ENCODE data around the gene PRPF31.

PRPF31 gene

DNA sequence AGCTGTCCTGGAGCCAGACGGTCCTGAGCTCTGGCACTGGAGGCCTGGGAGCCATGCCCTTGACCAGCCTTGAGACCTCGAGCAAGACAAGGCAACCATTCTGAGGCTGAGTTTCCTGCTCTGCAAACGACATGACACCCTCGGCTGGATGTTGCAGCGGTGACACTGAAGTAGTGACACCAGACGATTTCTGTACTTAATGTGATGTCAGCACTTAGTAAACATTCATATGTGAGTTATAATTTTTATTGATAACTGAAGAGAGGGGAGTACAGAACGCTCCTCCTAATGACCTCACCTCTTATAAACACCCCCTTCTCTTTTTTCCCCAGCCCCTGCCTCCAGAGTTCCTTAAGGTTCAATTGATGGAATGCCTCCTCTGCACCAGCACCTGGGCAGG lies 7.1 kb upstream of the PRPF31 start:
- DNase-seq (ENCODE audit: low read depth) = no peak

- DNase-seq (ENCODE audit: low read depth) = no peak
Observed at GRCh38 chr19:54109651-54110050, 5.9 kb upstream of the PRPF31 start.

- DNase-seq (ENCODE audit: low read depth) = no peak
Observed at GRCh38 chr19:54114340-54115108, 1.0 kb upstream of the PRPF31 start.

DNA sequence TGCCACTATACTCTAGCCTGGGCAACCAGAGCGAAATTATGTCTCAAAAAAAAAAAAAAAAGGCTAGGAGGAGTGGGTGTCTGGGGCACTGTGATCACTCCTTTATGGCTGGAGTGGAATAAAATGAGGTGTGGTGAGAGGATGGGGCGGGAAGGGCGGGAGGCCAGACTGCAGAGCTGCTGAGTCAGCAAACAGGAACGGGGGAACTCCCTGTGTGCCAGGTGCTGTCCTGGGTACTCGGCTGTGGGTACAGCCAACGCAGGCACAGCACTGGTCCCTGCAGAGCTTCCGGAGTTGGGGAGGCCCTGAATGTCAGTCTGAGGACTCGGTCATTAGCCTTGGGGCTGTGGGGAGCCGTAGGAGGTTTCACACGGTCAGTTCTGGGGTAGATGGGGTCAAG lies 5.7 kb downstream of the PRPF31 start:
- no peak for DNase-seq (ENCODE audit: low read depth)

DNA sequence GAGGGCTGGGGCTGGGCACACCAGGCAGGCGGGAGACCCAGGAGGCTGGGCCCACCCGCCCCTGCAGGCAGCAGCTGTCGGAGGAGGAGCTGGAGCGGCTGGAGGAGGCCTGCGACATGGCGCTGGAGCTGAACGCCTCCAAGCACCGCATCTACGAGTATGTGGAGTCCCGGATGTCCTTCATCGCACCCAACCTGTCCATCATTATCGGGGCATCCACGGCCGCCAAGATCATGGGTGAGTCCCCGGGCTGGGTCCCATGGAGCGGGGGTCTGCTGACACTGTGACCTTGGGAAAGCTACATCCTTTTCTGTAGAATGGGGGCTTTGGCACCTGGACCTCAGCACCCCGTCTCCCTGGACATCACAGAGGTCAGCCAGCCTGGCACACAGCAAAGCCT lies 8.1 kb downstream of the PRPF31 start:
- no peak for DNase-seq (ENCODE audit: low read depth)

GRCh38 chr19:54124393-54124792 lies 8.8 kb downstream of the PRPF31 start:
- no peak for DNase-seq (ENCODE audit: low read depth)

GRCh38 chr19:54125713-54126112 lies 10.2 kb downstream of the PRPF31 start:
- no peak for DNase-seq (ENCODE audit: low read depth)

- DNase-seq (ENCODE audit: low read depth) = no peak
Observed at GRCh38 chr19:54127688-54128440, 12.3 kb downstream of the PRPF31 start.

DNA sequence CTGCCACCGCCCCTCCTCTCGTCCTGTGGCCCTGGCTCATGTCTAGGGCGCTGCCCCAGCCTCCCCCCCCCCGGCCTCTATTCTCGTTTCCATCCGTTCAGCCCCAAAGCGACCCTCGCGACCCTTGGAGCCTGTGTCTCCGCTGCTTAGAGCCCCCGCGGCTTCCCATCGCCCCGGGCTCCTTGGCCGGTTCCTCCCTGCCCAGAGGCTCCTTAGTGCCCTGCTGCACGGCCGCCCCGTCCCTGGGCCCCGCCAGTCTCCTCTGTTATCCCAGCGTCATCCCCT lies 12.8 kb downstream of the PRPF31 start:
- no peak for DNase-seq (ENCODE audit: low read depth)

GRCh38 chr19:54128796-54129616 lies 13.5 kb downstream of the PRPF31 start:
- no peak for DNase-seq (ENCODE audit: low read depth)

DNA sequence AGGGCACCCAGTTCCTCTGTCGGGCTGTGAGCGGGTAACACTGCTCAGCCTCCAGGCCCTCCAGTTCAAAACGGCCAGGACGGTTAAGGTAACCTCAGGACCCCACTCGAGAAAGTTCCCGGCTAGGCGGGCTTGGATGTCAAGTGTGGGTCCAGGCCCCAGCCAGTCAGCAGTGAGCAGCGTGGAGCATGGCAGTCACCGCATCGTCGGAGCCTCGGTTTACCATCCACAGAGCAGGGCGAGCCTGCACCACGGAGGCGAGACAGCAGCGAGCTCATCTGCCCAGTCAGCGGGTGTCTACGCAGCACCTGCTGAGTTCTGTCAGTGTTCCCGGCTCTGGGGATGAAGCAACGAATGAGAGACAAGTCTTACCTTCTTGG lies 14.1 kb downstream of the PRPF31 start:
- no peak for DNase-seq (ENCODE audit: low read depth)

DNA sequence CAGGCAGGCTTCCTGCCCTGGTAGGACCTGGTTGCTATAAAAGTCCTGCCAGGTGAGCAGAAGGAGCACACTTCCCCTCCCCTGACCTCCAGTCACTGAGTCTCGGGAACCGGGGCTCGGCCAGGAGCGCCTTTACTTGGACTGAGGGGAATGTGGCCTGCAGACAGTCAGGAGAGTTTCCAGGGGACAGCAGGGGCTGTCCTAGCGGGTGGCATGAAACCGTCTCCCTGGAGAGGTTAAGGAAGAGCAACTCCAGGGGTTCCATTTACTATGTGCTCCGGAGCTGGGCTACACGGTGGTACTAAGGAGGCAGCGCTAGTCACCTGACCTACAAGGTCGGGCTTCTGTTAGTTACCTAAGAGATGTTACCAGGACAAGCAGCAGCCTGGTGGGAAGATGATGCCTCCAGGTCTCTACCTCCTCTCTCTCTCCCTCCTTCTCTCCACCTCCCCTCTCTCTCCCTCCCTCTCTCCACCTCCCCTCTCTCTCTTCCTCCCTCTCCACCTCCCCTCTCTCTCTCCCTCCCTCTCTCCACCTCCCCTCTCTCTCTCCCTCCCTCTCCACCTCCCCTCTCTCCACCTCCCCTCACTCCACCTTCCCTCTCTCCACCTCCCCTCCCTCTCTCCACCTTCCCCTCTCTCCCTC lies 17.9 kb downstream of the PRPF31 start:
- DNase-seq (ENCODE audit: low read depth) = no peak

GRCh38 chr19:54133957-54134590 lies 18.5 kb downstream of the PRPF31 start:
- DNase-seq (ENCODE audit: low read depth) = no peak

DNA sequence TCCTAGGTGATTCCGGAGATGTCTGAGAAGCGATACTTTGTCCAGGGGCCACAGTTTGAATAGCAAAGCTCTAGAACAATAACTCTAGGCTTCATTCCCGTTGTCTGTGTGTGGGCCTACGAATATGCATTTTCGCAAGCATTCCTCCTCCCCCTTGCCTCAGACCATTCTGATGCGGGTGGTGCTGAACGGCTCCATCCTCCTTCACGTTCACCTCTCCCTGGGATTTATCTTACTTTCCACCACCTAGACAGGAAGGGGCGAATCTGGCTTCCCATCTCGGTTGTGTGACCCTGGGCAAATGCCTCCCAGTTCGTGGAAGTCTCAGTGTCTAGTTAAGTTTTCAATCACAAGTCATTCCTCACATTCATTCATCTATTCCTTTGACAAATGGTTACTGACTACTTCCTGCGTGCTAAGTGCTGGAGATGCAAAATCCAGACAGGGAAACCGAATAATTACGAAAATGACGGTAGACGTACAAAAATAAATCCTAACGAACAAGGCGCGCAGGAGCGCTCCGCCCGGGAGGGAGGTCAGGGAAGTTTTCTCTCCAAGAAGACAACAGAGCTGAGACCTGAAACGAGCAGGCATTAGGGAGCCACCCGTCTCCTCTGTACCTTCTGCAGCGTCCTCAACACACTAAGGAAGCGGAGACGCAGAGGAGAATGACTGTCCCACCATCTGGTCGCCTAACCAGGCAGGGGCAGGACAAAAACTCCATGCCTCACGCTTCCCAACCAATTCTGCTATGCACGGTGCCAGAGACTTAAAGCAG lies 20.7 kb downstream of the PRPF31 start:
- DNase-seq (ENCODE audit: low read depth) = no peak

DNA sequence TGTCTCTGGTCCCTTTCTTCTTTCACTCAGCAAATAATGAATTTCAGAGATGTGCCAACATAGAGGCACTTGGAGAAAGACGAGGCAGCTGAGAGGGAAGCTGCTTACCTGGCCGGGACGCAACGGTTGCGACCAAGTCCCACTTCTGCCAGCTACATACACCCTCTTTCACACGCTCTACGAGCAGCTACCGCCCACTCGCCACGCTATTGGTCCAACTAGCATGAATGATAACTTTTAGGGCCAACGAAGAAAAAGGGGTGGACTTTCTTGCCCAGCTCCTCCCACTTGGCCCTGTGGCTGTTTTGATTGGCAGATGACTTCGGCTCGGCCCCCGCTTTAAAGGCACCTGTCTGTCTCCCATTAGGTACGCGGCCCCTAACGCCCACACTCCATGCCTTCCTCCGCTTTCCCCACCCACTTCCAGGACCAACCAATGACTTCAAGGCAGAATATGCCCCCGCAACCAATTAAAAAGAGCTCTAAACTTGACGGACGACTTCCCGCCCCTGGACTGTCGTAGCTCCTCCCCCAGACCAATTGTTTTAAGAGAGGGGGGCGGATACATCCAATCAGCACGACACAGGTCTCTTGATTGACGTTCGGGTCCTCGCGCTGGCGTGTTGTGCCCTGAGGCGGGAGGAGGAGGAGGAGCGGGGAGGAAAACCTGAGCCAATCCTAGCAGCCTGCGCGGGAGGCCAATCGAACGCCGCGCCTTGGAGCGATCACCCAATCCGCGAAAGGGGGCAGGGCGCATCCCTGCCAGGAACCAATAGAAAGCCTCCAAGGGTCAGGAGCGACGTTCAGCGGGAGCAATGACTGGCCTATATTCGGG lies 21.5 kb downstream of the PRPF31 start:
- DNase-seq (ENCODE audit: low read depth) = peak; percentile 98

DNA sequence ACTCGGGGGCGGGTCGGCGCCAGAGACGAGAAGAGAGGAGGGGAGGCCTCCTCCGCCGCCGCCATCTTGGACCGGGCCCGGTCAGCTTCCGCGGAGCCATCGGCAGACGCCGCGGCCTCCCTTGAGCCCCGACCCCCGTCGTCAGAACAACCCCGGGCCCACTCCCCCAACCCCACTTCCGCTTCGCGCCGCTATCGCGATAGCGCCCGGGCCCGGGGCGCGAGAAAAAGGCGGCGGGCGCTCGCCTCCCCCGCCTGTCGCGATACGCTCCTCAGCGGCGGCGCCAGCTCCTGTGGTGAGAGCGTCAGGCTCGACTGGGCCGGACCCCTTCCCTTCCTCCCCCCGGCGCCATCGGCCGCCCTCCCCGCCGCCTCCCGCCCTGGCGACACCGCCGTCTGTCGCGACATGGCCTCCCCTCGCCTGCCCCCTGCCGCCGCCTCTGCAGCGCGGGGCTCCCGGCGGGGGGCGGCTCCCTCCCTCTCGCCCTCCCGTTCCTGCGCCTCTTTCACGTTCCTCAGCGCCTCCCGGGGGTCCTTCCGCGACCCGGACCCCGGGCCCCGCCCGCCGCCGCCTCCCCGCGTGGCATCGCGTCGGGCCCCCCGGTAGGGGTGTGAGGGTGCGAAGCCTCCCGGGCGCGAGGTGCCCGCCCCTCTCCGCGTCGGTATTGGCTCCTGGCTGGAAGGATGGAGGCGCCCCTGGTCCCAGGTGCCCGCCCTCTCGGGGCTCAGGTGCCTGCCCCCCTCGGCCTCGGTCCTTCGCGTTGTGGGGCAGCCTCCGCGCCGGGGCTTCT lies 22.3 kb downstream of the PRPF31 start, which contains the start of gene CNOT3:
Gene CNOT3, plus strand, starts transcription at position 64 of the 790 bp plus-strand sequence. CDS start 5,217 bp downstream, outside the sequence.
- peak; percentile 32 for DNase-seq (ENCODE audit: low read depth)

DNA sequence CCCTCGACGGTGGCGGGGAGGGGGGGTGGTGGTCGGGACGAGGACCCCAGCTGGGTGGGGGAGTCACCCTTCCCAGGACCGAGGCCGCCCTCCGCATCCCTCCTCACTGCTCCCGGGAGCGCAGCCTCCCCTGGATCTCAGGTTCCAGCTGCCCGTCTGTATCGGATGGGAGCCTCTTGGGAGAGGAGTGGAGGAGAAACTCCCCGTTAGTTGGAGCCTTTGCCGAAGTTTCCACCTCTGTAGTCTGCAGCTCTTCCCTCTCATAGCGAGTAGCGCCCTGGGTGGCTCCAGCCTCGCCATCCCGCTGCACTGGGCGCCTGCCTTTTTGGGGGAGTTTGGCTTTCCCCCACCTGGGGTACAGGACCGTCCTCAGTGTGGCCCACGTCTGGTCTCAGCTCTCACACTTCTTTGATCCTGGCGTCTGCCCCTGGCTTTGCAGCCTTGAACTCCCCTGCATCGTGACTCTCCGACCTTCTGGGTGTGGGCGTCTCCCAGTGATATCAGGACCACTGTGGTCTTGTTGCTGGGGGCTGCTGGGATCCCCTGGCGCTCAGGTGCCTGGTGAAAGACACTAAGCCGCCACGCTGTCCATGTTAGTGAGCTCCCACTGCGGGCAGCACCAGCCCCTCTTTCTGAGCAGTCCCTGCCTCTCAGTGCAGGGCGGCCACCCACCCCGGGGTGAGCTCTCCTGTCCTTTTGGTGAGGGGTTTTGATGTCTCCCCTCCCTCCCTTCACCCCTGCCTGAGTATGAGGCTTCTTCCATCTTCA lies 23.1 kb downstream of the PRPF31 start:
- DNase-seq (ENCODE audit: low read depth) = no peak

DNA sequence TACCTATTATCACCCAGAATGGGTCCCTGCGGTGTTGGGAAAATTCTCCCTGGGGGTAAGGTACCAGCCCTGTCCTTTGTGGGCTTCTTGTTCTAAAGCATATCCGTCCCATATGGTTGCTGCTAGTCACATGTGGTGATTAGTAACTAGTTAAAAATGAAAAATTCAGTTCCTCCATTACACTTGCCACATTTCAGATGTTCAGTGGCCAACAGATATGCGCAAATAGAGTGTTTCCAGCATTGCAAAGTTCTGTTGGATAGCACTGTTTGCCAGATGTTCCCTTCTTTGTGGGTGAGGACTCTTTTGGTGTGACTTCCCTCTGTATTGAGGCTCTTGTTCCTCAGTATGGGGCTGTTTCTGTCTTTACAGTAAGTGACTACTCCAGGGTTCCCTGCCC lies 25.8 kb downstream of the PRPF31 start:
- DNase-seq (ENCODE audit: low read depth) = no peak
